Stimulated activated CD8-positive, alpha-beta memory T cell treated with anti-CD3 and anti-CD28 coated beads, Interleukin-7, amount 100 ng/mL, for 1 hour (primary cell): ENCODE measurements around the gene PLK4.
"Not testable (repeated sequence)": the region's sequence is repeated elsewhere in the genome, so short reads cannot be mapped to it uniquely, and the experiment has no call there.

Experiments
- DNase-seq, 2 donors: peaks; one replicate each; pipeline ENCODE4 v3.0.0-alpha.2; 2020; ENCODE audit warnings: low read depth in 2 of 2

Gene PLK4

GRCh38 chr4:127905029-127905428 lies 24.3 kb downstream of the PLK4 start:
- no peak for DNase-seq

- no peak for DNase-seq
Measured at GRCh38 chr4:127916512-127916911, 35.8 kb downstream of the PLK4 start.

- DNase-seq = no peak
Measured at GRCh38 chr4:127917151-127917550, 36.5 kb downstream of the PLK4 start.

GRCh38 chr4:127920521-127920920 lies 39.8 kb downstream of the PLK4 start:
- no peak for DNase-seq

- DNase-seq = no peak
Measured at GRCh38 chr4:127922226-127922625, 41.5 kb downstream of the PLK4 start.

- not testable (repeated sequence) for DNase-seq
Measured at GRCh38 chr4:127925720-127926119, 45.0 kb downstream of the PLK4 start.

GRCh38 chr4:127930175-127930574 lies 49.5 kb downstream of the PLK4 start:
- DNase-seq = no peak

GRCh38 chr4:127931836-127932235 lies 51.1 kb downstream of the PLK4 start:
- not testable (repeated sequence) for DNase-seq

- DNase-seq = no peak
Measured at GRCh38 chr4:127936974-127937373, 56.3 kb downstream of the PLK4 start.
